WTC11 (cell line): ENCODE measurements around the gene IFI44L.

ENCODE experiments used
- ELF4 ChIP-seq: sonication (generic); formaldehyde crosslinking; IDR thresholded peaks from 2 replicates; pipeline ENCODE4 v1.8.1; 2022; ENCODE audit warnings: low read depth, mild to moderate bottlenecking, moderate library complexity, missing genetic modification reagents
- GABPB1 ChIP-seq: sonication (generic); formaldehyde crosslinking; IDR thresholded peaks from 2 replicates; pipeline ENCODE4 v1.8.1; 2023; ENCODE audit warnings: mild to moderate bottlenecking, missing genetic modification reagents
- MXD4 ChIP-seq: fragments of 250-450 bp; sonication (Bioruptor Pico); IDR thresholded peaks from 2 replicates; pipeline ENCODE4 v1.8.0; 2021; ENCODE audit warnings: mild to moderate bottlenecking, moderate library complexity, borderline replicate concordance
- TF ChIP-seq, protein P1 (sequence below): fragments of 200-600 bp; IDR thresholded peaks from 2 replicates; pipeline ENCODE4 v1.8.0; 2022; ENCODE audit warnings: antibody characterized with exemption
- TF ChIP-seq, protein P2 (sequence below): sonication (generic); formaldehyde crosslinking; IDR thresholded peaks from 2 replicates; pipeline ENCODE4 v1.8.0; 2022; ENCODE audit warnings: mild to moderate bottlenecking, missing genetic modification reagents

DNA sequence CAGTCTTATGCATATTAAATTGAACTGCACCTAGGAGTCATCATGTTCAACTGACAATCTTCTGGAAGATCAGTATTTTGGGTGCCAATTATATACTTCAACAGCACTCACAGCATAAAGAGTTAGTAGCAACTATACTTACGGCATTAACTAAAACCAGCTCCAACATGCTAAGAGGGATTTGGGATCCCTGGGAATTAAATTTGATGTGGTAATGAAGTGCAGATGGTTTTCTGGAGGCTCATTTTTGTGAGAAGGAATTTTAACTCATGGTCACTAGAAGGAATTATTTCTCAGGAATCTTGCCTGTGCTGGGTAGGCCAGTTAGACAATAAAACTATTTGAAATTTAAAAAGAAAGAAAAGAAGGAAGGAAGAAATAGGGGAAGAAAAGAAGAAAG is 47.7 kb downstream of the IFI44L start:
- TF ChIP-seq, protein P1, sequence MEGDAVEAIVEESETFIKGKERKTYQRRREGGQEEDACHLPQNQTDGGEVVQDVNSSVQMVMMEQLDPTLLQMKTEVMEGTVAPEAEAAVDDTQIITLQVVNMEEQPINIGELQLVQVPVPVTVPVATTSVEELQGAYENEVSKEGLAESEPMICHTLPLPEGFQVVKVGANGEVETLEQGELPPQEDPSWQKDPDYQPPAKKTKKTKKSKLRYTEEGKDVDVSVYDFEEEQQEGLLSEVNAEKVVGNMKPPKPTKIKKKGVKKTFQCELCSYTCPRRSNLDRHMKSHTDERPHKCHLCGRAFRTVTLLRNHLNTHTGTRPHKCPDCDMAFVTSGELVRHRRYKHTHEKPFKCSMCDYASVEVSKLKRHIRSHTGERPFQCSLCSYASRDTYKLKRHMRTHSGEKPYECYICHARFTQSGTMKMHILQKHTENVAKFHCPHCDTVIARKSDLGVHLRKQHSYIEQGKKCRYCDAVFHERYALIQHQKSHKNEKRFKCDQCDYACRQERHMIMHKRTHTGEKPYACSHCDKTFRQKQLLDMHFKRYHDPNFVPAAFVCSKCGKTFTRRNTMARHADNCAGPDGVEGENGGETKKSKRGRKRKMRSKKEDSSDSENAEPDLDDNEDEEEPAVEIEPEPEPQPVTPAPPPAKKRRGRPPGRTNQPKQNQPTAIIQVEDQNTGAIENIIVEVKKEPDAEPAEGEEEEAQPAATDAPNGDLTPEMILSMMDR = no peak
- no peak for TF ChIP-seq GABPB1 (CRISPR knock-in tag)
- no peak for TF ChIP-seq MXD4 (CRISPR knock-in tag)
- TF ChIP-seq ELF4 = no peak
- TF ChIP-seq, protein P2, sequence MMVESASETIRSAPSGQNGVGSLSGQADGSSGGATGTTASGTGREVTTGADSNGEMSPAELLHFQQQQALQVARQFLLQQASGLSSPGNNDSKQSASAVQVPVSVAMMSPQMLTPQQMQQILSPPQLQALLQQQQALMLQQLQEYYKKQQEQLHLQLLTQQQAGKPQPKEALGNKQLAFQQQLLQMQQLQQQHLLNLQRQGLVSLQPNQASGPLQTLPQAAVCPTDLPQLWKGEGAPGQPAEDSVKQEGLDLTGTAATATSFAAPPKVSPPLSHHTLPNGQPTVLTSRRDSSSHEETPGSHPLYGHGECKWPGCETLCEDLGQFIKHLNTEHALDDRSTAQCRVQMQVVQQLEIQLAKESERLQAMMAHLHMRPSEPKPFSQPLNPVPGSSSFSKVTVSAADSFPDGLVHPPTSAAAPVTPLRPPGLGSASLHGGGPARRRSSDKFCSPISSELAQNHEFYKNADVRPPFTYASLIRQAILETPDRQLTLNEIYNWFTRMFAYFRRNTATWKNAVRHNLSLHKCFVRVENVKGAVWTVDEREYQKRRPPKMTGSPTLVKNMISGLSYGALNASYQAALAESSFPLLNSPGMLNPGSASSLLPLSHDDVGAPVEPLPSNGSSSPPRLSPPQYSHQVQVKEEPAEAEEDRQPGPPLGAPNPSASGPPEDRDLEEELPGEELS (CRISPR knock-in tag) = no peak
